Stromal cell of bone marrow (primary cell): ENCODE data around the gene LHCGR.
A peak's percentile ranks its signal among the peaks of the same experiment; 100 is the strongest.
"Not testable (repeated sequence)": the region's sequence is repeated elsewhere in the genome, so short reads cannot be mapped to it uniquely, and the experiment has no call there.

Source experiments
- DNase-seq: peaks from one replicate; pipeline ENCODE4 v3.0.0-alpha.2; 2012; ENCODE audit warnings: low read depth

LHCGR gene

GRCh38 chr2:48709096-48710034, 46.2 kb downstream of the LHCGR start:
- no peak for DNase-seq

DNA sequence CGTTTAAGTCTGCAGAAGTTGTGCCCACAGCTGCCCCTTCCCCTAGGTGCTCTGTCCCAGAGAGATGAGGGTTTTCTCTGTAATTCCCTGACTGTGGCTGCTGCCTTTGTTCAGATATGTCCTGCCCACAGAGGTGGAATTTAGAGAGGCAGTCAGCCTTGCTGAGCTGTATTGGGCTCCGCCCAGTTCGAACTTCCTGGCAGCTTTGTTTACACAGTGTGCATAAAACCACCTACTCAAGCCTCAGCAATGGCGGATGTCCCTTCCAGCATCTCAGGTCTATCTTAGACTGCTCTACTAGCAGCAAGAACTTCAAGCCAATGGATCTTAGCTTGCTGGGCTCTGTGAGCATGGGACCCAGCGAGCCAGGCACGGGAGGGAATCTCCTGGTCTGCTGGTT, 48.1 kb downstream of the LHCGR start:
- DNase-seq = no peak

GRCh38 chr2:48703621-48704020, 51.9 kb downstream of the LHCGR start:
- DNase-seq = not testable (repeated sequence)

DNA sequence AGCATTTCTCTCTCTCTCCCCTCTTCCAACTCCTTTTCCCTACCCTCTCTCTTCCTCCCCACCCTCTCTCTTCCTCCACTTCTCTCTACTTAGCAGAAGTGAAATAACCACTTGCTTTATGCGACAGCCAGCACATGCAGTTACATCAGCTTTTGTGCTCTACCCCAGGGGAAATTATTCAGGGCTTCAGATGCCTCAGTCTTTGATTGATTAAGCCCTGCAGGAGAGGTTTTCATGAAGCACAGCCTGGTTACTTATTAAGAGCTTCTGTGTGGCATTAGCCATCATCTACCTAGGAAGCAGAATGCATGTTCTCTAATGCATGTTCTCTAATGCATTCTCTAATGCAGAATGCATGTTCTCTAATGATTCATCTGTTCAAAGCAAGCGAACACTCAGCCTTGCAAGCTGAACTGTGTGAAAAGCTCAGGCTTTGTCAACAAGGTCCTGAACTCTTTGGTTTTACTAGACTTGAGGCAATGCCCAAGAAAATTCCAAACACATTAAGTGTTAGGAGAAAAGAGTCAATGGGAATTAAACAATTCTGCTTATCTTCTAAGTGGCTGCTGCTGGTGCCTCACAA, 56.1 kb downstream of the LHCGR start:
- DNase-seq = peak; percentile 29

DNA sequence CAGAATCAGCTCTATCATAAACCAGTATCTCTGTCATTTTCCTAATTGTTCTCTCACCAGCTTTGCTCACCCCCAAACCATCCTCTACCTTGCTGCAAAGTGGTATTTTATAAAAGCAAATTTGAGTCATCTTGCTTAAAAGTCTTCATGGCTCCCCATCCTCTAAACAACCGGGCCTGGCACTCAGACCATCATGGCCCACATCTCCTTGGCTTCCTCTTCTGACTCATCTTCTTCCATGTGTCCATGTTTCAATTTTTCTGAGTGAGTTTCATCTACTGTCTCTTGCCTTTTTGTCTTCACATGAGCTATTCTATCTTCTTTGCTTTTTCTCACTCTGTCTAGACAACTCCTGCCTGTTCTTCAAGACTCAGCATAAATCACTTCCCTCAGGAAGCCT, 58.6 kb downstream of the LHCGR start:
- no peak for DNase-seq

- DNase-seq = no peak
These were observed 59.5 kb downstream of the LHCGR start for GRCh38 chr2:48695991-48696390.

DNA sequence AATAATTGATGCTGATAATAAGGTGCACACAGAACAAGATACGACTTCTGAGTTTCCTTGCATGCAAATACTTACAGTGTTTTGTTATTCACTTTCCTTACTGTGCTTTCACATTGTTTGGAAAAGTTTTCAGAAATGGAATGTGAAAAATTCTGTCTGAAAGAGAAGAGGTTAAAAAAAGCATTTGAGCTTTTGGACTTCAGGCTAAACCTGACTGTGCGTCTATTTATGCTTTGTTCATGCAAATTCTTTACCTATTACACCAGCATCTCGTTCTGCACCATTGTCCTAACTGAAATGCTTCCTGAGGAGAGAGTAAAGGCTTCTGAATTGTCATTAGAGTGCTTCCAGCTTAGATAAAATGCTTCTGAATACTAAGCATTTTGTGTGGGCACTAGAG, 61.4 kb downstream of the LHCGR start:
- no peak for DNase-seq

GRCh38 chr2:48693645-48694044, 61.9 kb downstream of the LHCGR start:
- DNase-seq = no peak

DNA sequence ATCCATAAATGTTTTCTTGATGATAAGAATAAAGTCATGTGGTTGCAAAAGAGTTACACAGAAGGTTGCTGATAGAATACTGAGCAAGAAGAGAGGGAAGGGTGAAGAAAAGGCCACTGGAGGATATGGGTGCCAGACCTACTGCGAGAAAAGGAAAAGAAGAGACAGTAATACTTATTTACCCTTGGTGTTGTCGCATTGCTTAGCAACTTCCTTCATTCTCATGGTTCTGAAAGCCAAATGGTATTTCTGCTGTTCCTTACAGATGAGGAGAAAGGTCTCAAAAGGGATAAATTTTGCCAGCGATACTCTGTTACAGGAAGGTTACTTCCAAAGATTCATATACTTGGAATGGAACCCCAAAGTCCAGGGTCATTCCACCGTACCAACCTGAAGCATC, 62.5 kb downstream of the LHCGR start:
- DNase-seq = no peak

DNA sequence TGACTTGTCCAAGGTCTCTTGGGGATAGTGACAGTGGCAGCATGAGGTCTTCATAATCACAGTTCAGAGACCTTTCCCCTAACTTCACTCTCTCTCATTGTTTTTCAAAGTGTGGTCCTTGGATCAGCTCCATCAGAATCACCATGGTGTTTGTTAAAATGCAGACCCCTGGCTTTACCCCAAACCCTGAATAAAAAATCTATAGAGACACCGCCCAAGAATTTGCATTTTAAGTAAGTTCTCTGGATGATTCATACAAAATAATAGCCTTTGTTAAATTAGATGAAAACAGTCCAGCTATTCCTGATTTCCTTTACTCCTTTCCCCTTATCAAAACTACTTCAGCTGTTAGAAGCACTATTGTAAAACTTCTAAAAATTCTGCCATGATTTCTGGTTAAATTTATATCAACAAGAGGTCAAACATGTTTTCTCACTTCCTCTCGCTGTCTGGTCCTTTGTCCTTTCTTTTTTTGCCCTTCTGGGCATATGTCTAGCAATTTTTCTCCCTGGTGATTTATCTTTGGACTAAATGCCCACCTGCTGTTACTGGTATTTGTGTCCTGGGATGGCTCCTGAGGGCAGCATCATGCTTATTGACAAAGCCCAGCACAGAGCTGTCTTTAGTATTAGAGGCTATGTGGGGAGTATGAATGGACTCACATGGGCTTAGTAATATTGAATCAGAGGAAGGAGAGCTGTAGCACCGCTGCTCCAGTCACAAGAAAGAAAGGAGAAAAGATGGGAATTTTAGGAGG, 63.4 kb downstream of the LHCGR start:
- no peak for DNase-seq

DNA sequence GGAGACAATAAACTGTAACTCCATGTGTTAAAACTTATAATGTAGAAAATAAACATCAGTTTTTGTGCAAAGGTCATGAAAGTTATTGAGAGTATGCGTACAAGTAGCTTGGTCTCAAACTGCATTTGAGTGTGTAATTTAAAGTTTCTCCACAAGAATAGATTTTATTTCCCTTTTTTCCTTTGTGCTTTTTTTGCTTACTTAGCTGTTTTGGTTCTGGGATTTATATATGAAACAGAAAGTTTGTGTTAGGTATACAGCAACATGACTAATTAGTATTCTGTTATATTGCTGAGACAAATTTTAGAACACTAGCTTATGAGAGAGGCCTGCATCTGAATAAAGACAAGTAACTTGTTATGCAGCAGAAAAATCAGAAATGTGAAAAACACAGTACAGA, 70.4 kb downstream of the LHCGR start:
- no peak for DNase-seq

GRCh38 chr2:48677450-48677849, 78.1 kb downstream of the LHCGR start:
- no peak for DNase-seq

GRCh38 chr2:48674933-48675332, 80.6 kb downstream of the LHCGR start:
- no peak for DNase-seq

DNA sequence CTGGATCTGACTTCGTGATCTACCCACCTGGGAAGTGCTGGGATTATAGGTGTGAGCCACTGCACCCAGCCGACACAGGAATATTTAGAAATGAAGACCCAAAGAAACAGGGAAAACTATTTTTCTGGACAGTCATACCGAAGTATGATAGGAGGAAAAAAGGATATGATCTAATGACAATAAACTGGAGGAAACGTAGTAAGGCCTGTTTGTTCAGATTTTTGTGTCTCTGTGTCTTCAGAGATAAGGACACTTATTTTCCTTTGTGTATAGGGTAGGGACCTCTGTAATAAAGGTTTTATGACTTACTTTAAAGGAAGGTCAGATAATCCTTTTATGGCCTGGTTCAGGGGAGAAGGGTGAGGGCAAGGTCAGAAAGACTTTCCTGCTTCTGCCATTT, 81.9 kb downstream of the LHCGR start:
- no peak for DNase-seq

DNA sequence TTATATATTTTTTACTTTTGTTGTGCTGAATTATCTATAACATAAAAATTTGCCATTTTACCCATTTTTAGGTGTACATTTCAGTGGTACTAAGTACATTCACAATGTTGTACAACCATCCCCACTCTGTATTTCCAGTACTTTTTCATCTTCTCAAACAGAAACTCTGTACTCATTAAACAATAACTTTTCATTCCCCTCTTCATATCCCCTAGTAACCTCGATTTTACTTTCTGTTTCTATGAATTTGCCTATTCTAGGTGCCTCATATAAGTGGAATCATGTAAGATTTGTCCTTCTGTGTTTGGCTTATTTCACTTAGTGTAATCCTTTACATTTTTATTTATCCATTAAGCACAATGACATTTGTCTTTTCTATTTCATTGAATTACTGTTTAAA, 86.5 kb downstream of the LHCGR start:
- no peak for DNase-seq

DNA sequence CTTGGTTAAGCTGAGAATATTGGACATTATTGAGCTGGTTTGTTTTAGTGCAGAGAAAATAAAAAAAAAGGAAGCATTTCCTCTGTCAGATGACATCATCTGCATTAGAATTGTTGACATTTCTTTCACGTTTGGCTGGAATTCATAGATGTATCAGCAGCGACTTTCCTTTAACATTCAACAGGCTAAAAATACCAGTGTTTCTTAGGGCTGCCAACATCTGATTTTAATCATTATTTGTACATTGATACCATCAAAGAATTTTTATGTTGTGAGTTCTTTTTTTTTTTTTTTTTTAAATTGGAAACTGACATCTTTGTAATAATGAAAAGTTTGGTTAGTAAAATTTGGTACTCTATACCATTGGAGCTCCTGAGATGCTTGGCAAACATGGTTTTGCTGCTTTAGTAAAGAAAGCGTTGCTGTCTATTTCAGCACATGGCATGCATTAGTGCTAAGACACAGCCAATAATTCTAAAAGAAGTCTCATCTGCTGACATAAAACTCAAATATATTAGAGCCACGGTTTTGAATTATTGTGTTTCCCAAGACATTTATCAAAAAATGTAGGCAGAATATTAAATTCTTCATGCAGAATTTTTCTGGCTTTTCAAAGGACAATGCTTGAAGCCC, 104.2 kb downstream of the LHCGR start:
- DNase-seq = peak; percentile 34

DNA sequence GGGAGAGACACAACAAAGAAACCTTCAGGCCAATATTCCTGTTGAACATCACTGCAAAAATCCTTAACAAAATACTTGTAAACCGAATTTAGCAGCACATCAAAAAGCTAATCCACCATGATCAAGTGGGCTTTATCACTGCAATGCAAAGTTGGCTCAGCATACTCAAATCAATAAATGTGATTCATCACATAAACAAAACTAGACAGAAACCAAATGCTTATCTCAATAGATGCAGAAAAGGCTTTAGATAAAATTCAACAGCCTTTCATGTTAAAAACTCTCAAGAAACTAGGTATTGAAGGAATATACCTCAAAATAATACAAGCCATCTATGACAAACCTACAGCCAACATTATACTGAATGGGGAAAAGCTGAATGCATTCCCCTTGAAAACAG, 117.3 kb downstream of the LHCGR start:
- no peak for DNase-seq
